HG02623 (cell line): ENCODE data around the gene C3orf70.

ENCODE experiments used
- ATAC-seq: cut with Tn5 transposase; IDR thresholded peaks from one replicate; pipeline ENCODE4 v1.9.1; 2021; ENCODE audit warnings: moderate library complexity; ENCODE audit not compliant: unreplicated experiment

The C3orf70 gene

GRCh38 chr3:185056908-185057307 lies 96.0 kb downstream of the C3orf70 start:
- ATAC-seq = no peak

- ATAC-seq = no peak
Measured at GRCh38 chr3:185052631-185053030, 100.2 kb downstream of the C3orf70 start.

GRCh38 chr3:185051801-185052200 lies 101.1 kb downstream of the C3orf70 start:
- ATAC-seq = no peak

- no peak for ATAC-seq
Measured at GRCh38 chr3:185049710-185050109, 103.2 kb downstream of the C3orf70 start.

- no peak for ATAC-seq
Measured at GRCh38 chr3:185046603-185047002, 106.3 kb downstream of the C3orf70 start.

GRCh38 chr3:185046164-185046515 lies 106.7 kb downstream of the C3orf70 start:
- ATAC-seq = no peak

- ATAC-seq = no peak
Measured at GRCh38 chr3:185042312-185043050, 110.4 kb downstream of the C3orf70 start.

- no peak for ATAC-seq
Measured at GRCh38 chr3:185041540-185041939, 111.3 kb downstream of the C3orf70 start.

GRCh38 chr3:185040425-185040824 lies 112.4 kb downstream of the C3orf70 start:
- no peak for ATAC-seq

- ATAC-seq = no peak
Measured at GRCh38 chr3:185037801-185038200, 115.1 kb downstream of the C3orf70 start.

- no peak for ATAC-seq
Measured at GRCh38 chr3:185030951-185031350, 121.9 kb downstream of the C3orf70 start.

- no peak for ATAC-seq
Measured at GRCh38 chr3:185030399-185030798, 122.5 kb downstream of the C3orf70 start.

GRCh38 chr3:185029086-185029485 lies 123.8 kb downstream of the C3orf70 start:
- ATAC-seq = no peak

- no peak for ATAC-seq
Measured at GRCh38 chr3:185028121-185028520, 124.7 kb downstream of the C3orf70 start.
